HCT116 (cell line): ENCODE measurements around the gene KHSRP. TPM values are rescaled to one million over a fixed set of nuclear protein-coding genes. Genes with fewer than 3 reads are reported as not detected.

ENCODE experiments used
- ATAC-seq: fragments of 200-7000 bp; cut with Tn5 transposase; 2 replicates; pipeline ENCODE4 v1.9.1; 2020; ENCODE audit warnings: mild to moderate bottlenecking, moderate library complexity
- BruUV-seq: library from RNA; stranded (reverse); fragments of 400-500 nt; replicated peaks from 2 replicates; lab custom pipeline; 2021; lab: Mats Ljungman, UMichigan
- CTCF ChIA-PET: fragments of 300-600 bp; sonication (Branson Sonifier 250); formaldehyde crosslinking; loops from one replicate; lab custom pipeline; 2021; ENCODE audit warnings: antibody characterized with exemption; lab: Charles Lee
- POLR2A ChIA-PET: fragments of 300-600, 350-600 bp; sonication (Branson Sonifier 250); formaldehyde crosslinking; loops from one replicate; lab custom pipeline; 2021; ENCODE audit warnings: antibody characterized with exemption; lab: Charles Lee
- RAD21 ChIA-PET, 2 experiments: fragments of 300-600 bp; sonication (Branson Sonifier 250); formaldehyde crosslinking; loops; one replicate each; lab custom pipeline; 2023; ENCODE audit warnings: low total read pairs in 2 of 2; ENCODE audit not compliant: uncharacterized antibody in 2 of 2, unreplicated experiment in 2 of 2, low non-redundant PET in 1 of 2; lab: Charles Lee
- DNase-seq: peaks from one replicate; pipeline ENCODE4 v3.0.0-alpha.2; 2010; ENCODE audit warnings: low read depth, low spot score
- H2AFZ ChIP-seq: fragments of 200-600 bp; shearing (Covaris generic), sonication (generic); 2 replicates; pipeline ENCODE4 v1.6.1; 2017; ENCODE audit warnings: low read depth, mixed run types, mixed read lengths, antibody characterized with exemption, low read length; ENCODE audit not compliant: poor library complexity, severe bottlenecking
- H3K27ac ChIP-seq: 2 replicates; pipeline ENCODE4 v1.5.1; 2012; ENCODE audit warnings: low read depth, low read length
- H3K27me3 ChIP-seq: fragments of 200-600 bp; sonication (generic); 2 replicates; pipeline ENCODE4 v1.6.1; 2016; ENCODE audit warnings: mixed run types, low read length, mixed read lengths; ENCODE audit not compliant: insufficient read depth
- H3K36me3 ChIP-seq, 2 experiments: fragments of 200-500 bp in 1 of 2; fragments of 200-600 bp in 1 of 2; sonication (Bioruptor generic) in 1 of 2; sonication (generic) in 1 of 2; 2 replicates each; pipeline versions ENCODE4 v1.5.1 to v1.6.1; 2014 to 2016; ENCODE audit warnings: low read length in 2 of 2, inconsistent platforms in 1 of 2, mixed read lengths in 1 of 2, mixed run types in 1 of 2; ENCODE audit not compliant: insufficient read depth in 2 of 2, control insufficient read depth in 1 of 2
- H3K4me1 ChIP-seq, 2 experiments: fragments of 200-600 bp in 1 of 2; sonication (generic) in 1 of 2; 2 replicates each; pipeline versions ENCODE4 v1.5.1 to v1.6.1; 2012 to 2017; ENCODE audit warnings: low read length in 2 of 2, inconsistent platforms in 1 of 2, mild to moderate bottlenecking in 1 of 2, mixed read lengths in 1 of 2, mixed run types in 1 of 2, moderate library complexity in 1 of 2; ENCODE audit not compliant: insufficient read depth in 2 of 2, control insufficient read depth in 1 of 2
- H3K4me2 ChIP-seq: fragments of 200-600 bp; sonication (generic); 2 replicates; pipeline ENCODE4 v1.6.1; 2017; ENCODE audit warnings: mixed run types, low read length, mixed read lengths
- H3K4me3 ChIP-seq, 2 experiments: fragments of 200-600 bp in 1 of 2; sonication (generic) in 1 of 2; replicated peaks in 1 of 2; 2 replicates each; pipeline ENCODE4 v1.5.1; 2011 to 2016; ENCODE audit warnings: low read length in 2 of 2, control low read depth in 1 of 2, low read depth in 1 of 2, mild to moderate bottlenecking in 1 of 2, mixed read lengths in 1 of 2, mixed run types in 1 of 2
- H3K79me2 ChIP-seq: fragments of 200-600 bp; sonication (generic); 2 replicates; pipeline ENCODE4 v1.6.1; 2017; ENCODE audit warnings: mild to moderate bottlenecking, mixed run types, low read length, moderate library complexity, mixed read lengths; ENCODE audit not compliant: insufficient read depth
- H3K9ac ChIP-seq: fragments of 200-600 bp; sonication (generic); 2 replicates; pipeline ENCODE4 v1.6.1; 2016; ENCODE audit warnings: low read length, mixed read lengths
- H3K9me2 ChIP-seq: fragments of 200-600 bp; sonication (generic), shearing (Covaris generic); 2 replicates; pipeline ENCODE4 v1.6.1; 2017; ENCODE audit warnings: mixed run types, mild to moderate bottlenecking, moderate library complexity; ENCODE audit not compliant: insufficient read depth
- H3K9me3 ChIP-seq, 2 experiments: fragments of 200-500 bp in 1 of 2; fragments of 200-600 bp in 1 of 2; sonication (Bioruptor generic) in 1 of 2; sonication (generic) in 1 of 2; 2 replicates each; pipeline ENCODE4 v1.6.1; 2014 to 2017; ENCODE audit warnings: low read length in 2 of 2, mixed read lengths in 2 of 2, inconsistent platforms in 1 of 2, low read depth in 1 of 2, mild to moderate bottlenecking in 1 of 2, mixed run types in 1 of 2, moderate library complexity in 1 of 2; ENCODE audit not compliant: control insufficient read depth in 1 of 2, insufficient read depth in 1 of 2
- H4K20me1 ChIP-seq: fragments of 200-600 bp; sonication (generic), shearing (Covaris generic); 2 replicates; pipeline ENCODE4 v1.6.1; 2017; ENCODE audit warnings: mixed run types, mild to moderate bottlenecking, moderate library complexity; ENCODE audit not compliant: insufficient read depth
- EGR1 ChIP-seq: IDR thresholded peaks from 2 replicates; pipeline ENCODE4 v1.6.1; 2012; ENCODE audit warnings: low read depth
- ELF1 ChIP-seq: IDR thresholded peaks from 2 replicates; pipeline ENCODE4 v1.6.1; 2012; ENCODE audit warnings: low read depth, borderline replicate concordance
- EZH2 ChIP-seq: fragments of 200-600 bp; sonication (generic); IDR thresholded peaks from 2 replicates; pipeline ENCODE4 v1.6.1; 2017; ENCODE audit warnings: antibody characterized with exemption, mixed run types
- EZH2phosphoT487 ChIP-seq: fragments of 200-600 bp; IDR thresholded peaks from 2 replicates; pipeline ENCODE4 v1.6.1; 2018; ENCODE audit warnings: antibody characterized with exemption, borderline replicate concordance
- FOSL1 ChIP-seq: IDR thresholded peaks from 2 replicates; pipeline ENCODE4 v1.6.1; 2012; ENCODE audit warnings: low read depth
- POLR2A ChIP-seq: IDR thresholded peaks from 2 replicates; pipeline ENCODE4 v1.7.0; 2011; ENCODE audit warnings: borderline replicate concordance; ENCODE audit not compliant: insufficient read depth, insufficient read length; ENCODE audit errors: extremely low read depth
- SIN3A ChIP-seq: IDR thresholded peaks from 2 replicates; pipeline ENCODE4 v1.6.1; 2012; ENCODE audit warnings: low read depth
- TCF7L2 ChIP-seq: IDR thresholded peaks from 2 replicates; pipeline ENCODE4 v1.7.0; 2011; ENCODE audit warnings: borderline replicate concordance, inconsistent platforms; ENCODE audit not compliant: insufficient read depth, insufficient read length; ENCODE audit errors: extremely low read depth
- ZFX ChIP-seq: fragments of 450-650 bp; IDR thresholded peaks from 2 replicates; pipeline ENCODE4 v1.6.1; 2017
- intact Hi-C: fragments of 100-400 bp; cut with micrococcal nuclease; formaldehyde crosslinking; loops from 2 replicates; pipeline ENCODE4 v1.10.0; 2022
- total RNA-seq: library from RNA; stranded (reverse); gene quantifications from one replicate; pipeline ENCODE4 v1.2.1, GENCODE V29; 2021; ENCODE audit not compliant: unreplicated experiment
- TF ChIP-seq, protein P1 (sequence below): IDR thresholded peaks from 2 replicates; pipeline ENCODE4 v1.6.1; 2012
- TF ChIP-seq, protein P2 (sequence below), 3 experiments: fragments of 200-600 bp in 1 of 3; sonication (generic) in 1 of 3; IDR thresholded peaks in 2 of 3; conservative IDR thresholded peaks in 1 of 3; 2 replicates each; pipeline ENCODE4 v1.5.1; 2012 to 2017; ENCODE audit warnings: low read depth in 2 of 3, low read length in 2 of 3, antibody characterized with exemption in 1 of 3, borderline replicate concordance in 1 of 3, control low read depth in 1 of 3, mild to moderate bottlenecking in 1 of 3, mixed read lengths in 1 of 3, mixed run types in 1 of 3, moderate library complexity in 1 of 3; ENCODE audit not compliant: insufficient read depth in 1 of 3
- TF ChIP-seq, protein P3 (sequence below): IDR thresholded peaks from 2 replicates; pipeline ENCODE4 v1.6.1; 2012; ENCODE audit warnings: low read depth
- TF ChIP-seq, protein P4 (sequence below): IDR thresholded peaks from 2 replicates; pipeline ENCODE4 v1.6.1; 2012

Gene KHSRP
- total RNA-seq, 1 experiment from 2014 or later: 553 TPM

DNA sequence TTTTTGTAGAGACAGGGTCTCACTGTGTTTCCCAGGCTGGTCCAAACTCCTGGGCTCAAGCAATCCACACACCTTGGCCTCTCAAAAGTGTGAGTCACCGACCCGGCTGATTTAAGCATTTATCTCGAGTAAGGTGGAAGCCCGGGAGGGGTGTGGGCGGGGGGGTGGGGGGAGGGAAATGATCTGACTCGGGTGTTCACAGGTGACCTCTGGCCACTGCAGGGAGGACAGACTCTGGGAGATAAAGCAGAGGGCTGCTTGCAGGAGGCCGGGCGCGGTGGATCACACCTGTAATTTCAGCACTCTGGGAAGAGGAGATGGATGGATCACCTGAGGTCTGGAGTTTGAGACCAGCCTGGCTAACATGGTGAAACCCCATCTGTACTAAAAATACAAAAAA, 49.0 kb upstream of the KHSRP start:
- Histone ChIP-seq H3K4me2 (no peak overlapping the region), H3K36me3 (no peaks in the 10 kb centered on the region), H3K4me3 (no peak overlapping the region), H3K27me3 (no peaks in the 10 kb centered on the region), H3K9me3 (no peaks in the 10 kb centered on the region), H2AFZ (no peak overlapping the region), H3K4me1 (peaks cover 8 to 27% of the 10 kb centered on the region in 2 experiments), H4K20me1 (no peaks in the 10 kb centered on the region)
- POLR2A ChIA-PET: no interaction called here
- CTCF ChIA-PET: no interaction called here
- RAD21 ChIA-PET: no interaction called here
- no TSS peak for BruUV-seq
- DNase-seq: no peak
- TF ChIP-seq ELF1 (no peak), FOSL1 (no peak), TCF7L2 (no peak), EZH2 (no peak), ZFX (no peak), EZH2phosphoT487 (no peak), POLR2A (no peak), EGR1 (no peak), SIN3A (no peak)
- TF ChIP-seq, protein P1, sequence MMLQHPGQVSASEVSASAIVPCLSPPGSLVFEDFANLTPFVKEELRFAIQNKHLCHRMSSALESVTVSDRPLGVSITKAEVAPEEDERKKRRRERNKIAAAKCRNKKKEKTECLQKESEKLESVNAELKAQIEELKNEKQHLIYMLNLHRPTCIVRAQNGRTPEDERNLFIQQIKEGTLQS: no peak
- TF ChIP-seq, protein P2, sequence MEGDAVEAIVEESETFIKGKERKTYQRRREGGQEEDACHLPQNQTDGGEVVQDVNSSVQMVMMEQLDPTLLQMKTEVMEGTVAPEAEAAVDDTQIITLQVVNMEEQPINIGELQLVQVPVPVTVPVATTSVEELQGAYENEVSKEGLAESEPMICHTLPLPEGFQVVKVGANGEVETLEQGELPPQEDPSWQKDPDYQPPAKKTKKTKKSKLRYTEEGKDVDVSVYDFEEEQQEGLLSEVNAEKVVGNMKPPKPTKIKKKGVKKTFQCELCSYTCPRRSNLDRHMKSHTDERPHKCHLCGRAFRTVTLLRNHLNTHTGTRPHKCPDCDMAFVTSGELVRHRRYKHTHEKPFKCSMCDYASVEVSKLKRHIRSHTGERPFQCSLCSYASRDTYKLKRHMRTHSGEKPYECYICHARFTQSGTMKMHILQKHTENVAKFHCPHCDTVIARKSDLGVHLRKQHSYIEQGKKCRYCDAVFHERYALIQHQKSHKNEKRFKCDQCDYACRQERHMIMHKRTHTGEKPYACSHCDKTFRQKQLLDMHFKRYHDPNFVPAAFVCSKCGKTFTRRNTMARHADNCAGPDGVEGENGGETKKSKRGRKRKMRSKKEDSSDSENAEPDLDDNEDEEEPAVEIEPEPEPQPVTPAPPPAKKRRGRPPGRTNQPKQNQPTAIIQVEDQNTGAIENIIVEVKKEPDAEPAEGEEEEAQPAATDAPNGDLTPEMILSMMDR (IDR thresholded peaks at IDR 0.05 in 2 of 3, conservative IDR thresholded peaks at IDR 0.05 in 1 of 3; ENCODE audit: borderline replicate concordance in 1 of 3, insufficient read depth in 1 of 3, low read depth in 2 of 3, low read length in 2 of 3): no peak
- TF ChIP-seq, protein P3, sequence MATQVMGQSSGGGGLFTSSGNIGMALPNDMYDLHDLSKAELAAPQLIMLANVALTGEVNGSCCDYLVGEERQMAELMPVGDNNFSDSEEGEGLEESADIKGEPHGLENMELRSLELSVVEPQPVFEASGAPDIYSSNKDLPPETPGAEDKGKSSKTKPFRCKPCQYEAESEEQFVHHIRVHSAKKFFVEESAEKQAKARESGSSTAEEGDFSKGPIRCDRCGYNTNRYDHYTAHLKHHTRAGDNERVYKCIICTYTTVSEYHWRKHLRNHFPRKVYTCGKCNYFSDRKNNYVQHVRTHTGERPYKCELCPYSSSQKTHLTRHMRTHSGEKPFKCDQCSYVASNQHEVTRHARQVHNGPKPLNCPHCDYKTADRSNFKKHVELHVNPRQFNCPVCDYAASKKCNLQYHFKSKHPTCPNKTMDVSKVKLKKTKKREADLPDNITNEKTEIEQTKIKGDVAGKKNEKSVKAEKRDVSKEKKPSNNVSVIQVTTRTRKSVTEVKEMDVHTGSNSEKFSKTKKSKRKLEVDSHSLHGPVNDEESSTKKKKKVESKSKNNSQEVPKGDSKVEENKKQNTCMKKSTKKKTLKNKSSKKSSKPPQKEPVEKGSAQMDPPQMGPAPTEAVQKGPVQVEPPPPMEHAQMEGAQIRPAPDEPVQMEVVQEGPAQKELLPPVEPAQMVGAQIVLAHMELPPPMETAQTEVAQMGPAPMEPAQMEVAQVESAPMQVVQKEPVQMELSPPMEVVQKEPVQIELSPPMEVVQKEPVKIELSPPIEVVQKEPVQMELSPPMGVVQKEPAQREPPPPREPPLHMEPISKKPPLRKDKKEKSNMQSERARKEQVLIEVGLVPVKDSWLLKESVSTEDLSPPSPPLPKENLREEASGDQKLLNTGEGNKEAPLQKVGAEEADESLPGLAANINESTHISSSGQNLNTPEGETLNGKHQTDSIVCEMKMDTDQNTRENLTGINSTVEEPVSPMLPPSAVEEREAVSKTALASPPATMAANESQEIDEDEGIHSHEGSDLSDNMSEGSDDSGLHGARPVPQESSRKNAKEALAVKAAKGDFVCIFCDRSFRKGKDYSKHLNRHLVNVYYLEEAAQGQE: no peak
- TF ChIP-seq, protein P4, sequence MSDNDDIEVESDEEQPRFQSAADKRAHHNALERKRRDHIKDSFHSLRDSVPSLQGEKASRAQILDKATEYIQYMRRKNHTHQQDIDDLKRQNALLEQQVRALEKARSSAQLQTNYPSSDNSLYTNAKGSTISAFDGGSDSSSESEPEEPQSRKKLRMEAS: no peak
- TF ChIP-seq, all 23 proteins: peak for 0
- H3K9me2 ChIP-seq: no peaks in the 10 kb centered on the region
- H3K27ac ChIP-seq: no peak overlapping the region
- H3K9ac ChIP-seq: no peak overlapping the region
- ATAC-seq: no peak
- no peaks in the 10 kb centered on the region for H3K79me2 ChIP-seq
- intact Hi-C loops: no loop called here
